Measurements from ENCODE around the gene MTAP.

The MTAP gene

DNA sequence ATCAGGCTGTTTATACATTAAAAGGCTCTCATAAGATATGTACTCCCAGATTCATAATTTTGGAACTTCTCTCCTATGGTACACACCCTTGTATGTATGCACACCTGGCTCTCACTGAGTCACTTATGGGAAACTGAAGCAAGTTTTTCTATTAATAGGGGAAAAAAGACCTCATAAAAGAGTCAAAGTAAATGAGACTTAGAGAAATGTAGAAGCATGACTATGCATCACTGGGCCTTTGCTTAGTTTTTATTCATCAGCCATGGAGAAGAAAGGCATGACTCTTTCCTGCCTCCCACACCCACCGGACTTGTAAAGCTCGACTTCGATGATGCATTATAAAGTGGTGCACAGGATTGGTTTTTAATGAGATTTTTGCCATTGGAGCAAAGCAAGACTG is 28.2 kb downstream of the MTAP start:
- H3K4me3 ChIP-seq (replicated peaks; ENCODE audit: insufficient read depth, low read length) = no peak overlapping the region
- DNase-seq (ENCODE audit: low read depth in 1 of 2, low spot score in 1 of 2) = no peak
- no peak for TF ChIP-seq POLR2AphosphoS5 (IDR thresholded peaks at IDR 0.05; ENCODE audit: low read depth)
- TF ChIP-seq, protein P1, sequence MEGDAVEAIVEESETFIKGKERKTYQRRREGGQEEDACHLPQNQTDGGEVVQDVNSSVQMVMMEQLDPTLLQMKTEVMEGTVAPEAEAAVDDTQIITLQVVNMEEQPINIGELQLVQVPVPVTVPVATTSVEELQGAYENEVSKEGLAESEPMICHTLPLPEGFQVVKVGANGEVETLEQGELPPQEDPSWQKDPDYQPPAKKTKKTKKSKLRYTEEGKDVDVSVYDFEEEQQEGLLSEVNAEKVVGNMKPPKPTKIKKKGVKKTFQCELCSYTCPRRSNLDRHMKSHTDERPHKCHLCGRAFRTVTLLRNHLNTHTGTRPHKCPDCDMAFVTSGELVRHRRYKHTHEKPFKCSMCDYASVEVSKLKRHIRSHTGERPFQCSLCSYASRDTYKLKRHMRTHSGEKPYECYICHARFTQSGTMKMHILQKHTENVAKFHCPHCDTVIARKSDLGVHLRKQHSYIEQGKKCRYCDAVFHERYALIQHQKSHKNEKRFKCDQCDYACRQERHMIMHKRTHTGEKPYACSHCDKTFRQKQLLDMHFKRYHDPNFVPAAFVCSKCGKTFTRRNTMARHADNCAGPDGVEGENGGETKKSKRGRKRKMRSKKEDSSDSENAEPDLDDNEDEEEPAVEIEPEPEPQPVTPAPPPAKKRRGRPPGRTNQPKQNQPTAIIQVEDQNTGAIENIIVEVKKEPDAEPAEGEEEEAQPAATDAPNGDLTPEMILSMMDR (IDR thresholded peaks at IDR 0.05; ENCODE audit: insufficient read depth, low read length) = no peak
- TF ChIP-seq GABPA (IDR thresholded peaks at IDR 0.05; ENCODE audit: low read depth) = no peak
- TF ChIP-seq, protein P2, sequence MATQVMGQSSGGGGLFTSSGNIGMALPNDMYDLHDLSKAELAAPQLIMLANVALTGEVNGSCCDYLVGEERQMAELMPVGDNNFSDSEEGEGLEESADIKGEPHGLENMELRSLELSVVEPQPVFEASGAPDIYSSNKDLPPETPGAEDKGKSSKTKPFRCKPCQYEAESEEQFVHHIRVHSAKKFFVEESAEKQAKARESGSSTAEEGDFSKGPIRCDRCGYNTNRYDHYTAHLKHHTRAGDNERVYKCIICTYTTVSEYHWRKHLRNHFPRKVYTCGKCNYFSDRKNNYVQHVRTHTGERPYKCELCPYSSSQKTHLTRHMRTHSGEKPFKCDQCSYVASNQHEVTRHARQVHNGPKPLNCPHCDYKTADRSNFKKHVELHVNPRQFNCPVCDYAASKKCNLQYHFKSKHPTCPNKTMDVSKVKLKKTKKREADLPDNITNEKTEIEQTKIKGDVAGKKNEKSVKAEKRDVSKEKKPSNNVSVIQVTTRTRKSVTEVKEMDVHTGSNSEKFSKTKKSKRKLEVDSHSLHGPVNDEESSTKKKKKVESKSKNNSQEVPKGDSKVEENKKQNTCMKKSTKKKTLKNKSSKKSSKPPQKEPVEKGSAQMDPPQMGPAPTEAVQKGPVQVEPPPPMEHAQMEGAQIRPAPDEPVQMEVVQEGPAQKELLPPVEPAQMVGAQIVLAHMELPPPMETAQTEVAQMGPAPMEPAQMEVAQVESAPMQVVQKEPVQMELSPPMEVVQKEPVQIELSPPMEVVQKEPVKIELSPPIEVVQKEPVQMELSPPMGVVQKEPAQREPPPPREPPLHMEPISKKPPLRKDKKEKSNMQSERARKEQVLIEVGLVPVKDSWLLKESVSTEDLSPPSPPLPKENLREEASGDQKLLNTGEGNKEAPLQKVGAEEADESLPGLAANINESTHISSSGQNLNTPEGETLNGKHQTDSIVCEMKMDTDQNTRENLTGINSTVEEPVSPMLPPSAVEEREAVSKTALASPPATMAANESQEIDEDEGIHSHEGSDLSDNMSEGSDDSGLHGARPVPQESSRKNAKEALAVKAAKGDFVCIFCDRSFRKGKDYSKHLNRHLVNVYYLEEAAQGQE (IDR thresholded peaks at IDR 0.05; ENCODE audit: insufficient replicate concordance, low read depth) = no peak
- no peak overlapping the region for H3K27ac ChIP-seq (replicated peaks)
- H3K27me3 ChIP-seq (ENCODE audit: insufficient read depth, poor library complexity, severe bottlenecking) = no peaks in the 10 kb centered on the region

DNA sequence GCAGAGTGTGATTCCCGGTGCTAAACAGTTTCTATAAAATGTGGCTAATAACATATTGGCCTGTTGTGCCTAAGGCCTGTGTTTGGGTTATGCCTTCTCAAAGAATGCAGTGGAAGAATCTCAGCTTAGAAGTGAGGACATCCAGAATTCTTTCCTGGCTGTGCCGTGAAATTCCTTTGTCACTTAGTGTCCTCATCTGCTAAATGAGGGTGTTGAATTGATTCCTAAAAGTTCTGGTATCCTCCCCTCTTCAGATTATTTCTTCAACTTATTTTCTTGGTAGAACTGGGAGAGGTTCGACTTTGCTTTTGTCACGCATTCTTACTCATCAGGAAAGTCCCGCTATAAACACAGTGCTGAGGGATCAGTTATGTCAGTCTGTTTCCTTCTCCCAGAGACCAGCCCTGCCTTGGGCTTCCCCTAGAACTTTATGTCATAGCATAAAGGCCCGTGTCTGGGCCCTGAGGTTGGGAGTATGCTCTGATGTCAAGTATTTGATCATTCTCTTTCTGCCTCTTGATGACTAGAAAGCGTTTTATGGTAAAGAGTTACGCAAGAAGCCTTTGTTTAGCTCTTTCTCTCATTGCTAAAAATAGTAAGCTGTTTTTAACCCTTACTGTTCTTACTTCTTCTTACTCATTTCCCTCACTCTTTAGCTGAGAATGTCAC is 29.5 kb downstream of the MTAP start:
- no peaks in the 10 kb centered on the region for H3K27me3 ChIP-seq (ENCODE audit: insufficient read depth, poor library complexity, severe bottlenecking)
- DNase-seq (ENCODE audit: low read depth in 1 of 2, low spot score in 1 of 2) = no peak
- no peak overlapping the region for H3K4me3 ChIP-seq (replicated peaks; ENCODE audit: insufficient read depth, low read length)
- TF ChIP-seq, protein P1 (IDR thresholded peaks at IDR 0.05; ENCODE audit: insufficient read depth, low read length) = no peak
- TF ChIP-seq GABPA (IDR thresholded peaks at IDR 0.05; ENCODE audit: low read depth) (no peak), SPI1 (IDR thresholded peaks at IDR 0.05; ENCODE audit: borderline replicate concordance, low read depth) (no peak), POLR2AphosphoS5 (IDR thresholded peaks at IDR 0.05; ENCODE audit: low read depth) (no peak)
- TF ChIP-seq, protein P2 (IDR thresholded peaks at IDR 0.05; ENCODE audit: insufficient replicate concordance, low read depth) = no peak
- H3K27ac ChIP-seq (replicated peaks) = peak overlapping the region; percentile 63; the same call in 1 of the 2 replicates

DNA sequence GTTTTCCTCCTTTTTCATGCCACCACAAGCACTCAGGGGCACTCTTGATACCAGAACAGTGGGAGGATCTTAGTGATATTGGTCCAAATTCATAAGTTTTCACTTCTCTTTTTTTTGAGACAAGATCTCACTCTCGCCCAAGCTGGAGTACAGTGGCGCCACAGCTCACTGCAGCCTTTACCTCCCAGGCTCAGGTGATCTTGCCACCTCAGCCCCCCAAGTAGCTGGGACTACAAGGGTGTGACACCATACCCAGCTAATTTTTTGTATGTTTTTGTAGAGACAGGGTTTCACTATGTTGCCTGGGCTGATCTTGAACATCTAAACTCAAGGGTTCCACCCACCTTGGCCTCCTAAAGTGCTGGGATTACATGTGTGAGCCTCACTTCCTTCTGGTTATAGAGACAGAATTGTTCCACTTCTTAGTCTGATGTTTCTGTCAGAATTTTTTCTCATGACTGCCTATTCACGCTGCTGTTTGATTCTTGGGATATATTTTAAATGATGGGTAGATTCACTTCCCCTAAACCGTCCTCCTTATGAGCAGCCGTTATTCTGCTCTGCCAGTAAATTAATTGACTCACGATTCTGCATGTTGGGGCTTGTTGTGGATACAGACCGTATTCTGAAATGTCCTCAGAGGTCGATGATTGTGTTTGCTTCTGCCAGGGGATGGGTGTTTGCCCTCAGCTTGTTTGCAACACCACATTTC is 30.8 kb downstream of the MTAP start:
- TF ChIP-seq POLR2AphosphoS5 (IDR thresholded peaks at IDR 0.05; ENCODE audit: low read depth) (no peak), SPI1 (IDR thresholded peaks at IDR 0.05; ENCODE audit: borderline replicate concordance, low read depth) (no peak; the same call in 1 of the 2 replicates)
- DNase-seq (ENCODE audit: low read depth in 1 of 2, low spot score in 1 of 2) = peak in 1 of 2 experiments; percentile 37
- Histone ChIP-seq H3K27ac (replicated peaks) (peak overlapping the region; percentile 63), H3K4me3 (replicated peaks; ENCODE audit: insufficient read depth, low read length) (no peak overlapping the region), H3K27me3 (ENCODE audit: insufficient read depth, poor library complexity, severe bottlenecking) (no peaks in the 10 kb centered on the region)

DNA sequence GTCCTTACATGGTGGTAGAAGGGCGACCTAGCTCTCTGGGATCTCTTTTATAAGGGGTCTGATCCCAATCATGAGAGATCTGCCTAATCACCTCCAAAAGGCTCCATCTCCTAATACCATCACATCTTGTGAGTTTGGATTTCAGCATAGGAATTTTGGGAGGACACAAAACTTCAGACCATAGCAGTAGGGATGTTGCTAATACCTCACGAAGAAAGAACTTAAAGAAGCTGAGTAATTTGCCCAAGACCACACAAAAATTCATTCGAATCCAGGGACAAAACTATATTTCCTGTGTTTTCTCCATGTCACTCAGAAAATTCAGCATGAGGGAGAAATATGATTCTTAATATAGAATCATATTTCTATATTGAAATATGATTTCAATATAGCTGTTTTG is 32.7 kb downstream of the MTAP start:
- DNase-seq (ENCODE audit: low read depth in 1 of 2, low spot score in 1 of 2) = no peak
- TF ChIP-seq POLR2AphosphoS5 (IDR thresholded peaks at IDR 0.05; ENCODE audit: low read depth) (no peak), SPI1 (IDR thresholded peaks at IDR 0.05; ENCODE audit: borderline replicate concordance, low read depth) (no peak), GABPA (IDR thresholded peaks at IDR 0.05; ENCODE audit: low read depth) (no peak)
- TF ChIP-seq, protein P2 (IDR thresholded peaks at IDR 0.05; ENCODE audit: insufficient replicate concordance, low read depth) = no peak
- TF ChIP-seq, protein P1 (IDR thresholded peaks at IDR 0.05; ENCODE audit: insufficient read depth, low read length) = no peak
- Histone ChIP-seq H3K4me3 (replicated peaks; ENCODE audit: insufficient read depth, low read length) (no peak overlapping the region), H3K27ac (replicated peaks) (no peak overlapping the region), H3K27me3 (ENCODE audit: insufficient read depth, poor library complexity, severe bottlenecking) (no peaks in the 10 kb centered on the region)

All from HL-60 (cell line).